Skeletal muscle cell (primary cell): ENCODE measurements around the gene BRD3OS.

ENCODE experiments used
- DNase-seq: peaks from one replicate; pipeline ENCODE4 v3.0.0-alpha.2; 2010; ENCODE audit warnings: low read depth
- H3K4me3 ChIP-seq: 2 replicates; pipeline ENCODE4 v1.5.1; 2011; ENCODE audit warnings: low read depth, mild to moderate bottlenecking, control low read depth, low read length, moderate library complexity

Gene BRD3OS

GRCh38 chr9:134030821-134031470, 5.7 kb downstream of the BRD3OS start:
- no peak overlapping the region for H3K4me3 ChIP-seq
- no peak for DNase-seq

- no peak overlapping the region for H3K4me3 ChIP-seq
- DNase-seq = no peak
Measured at GRCh38 chr9:134031783-134032182, 6.5 kb downstream of the BRD3OS start.

- DNase-seq = no peak
- H3K4me3 ChIP-seq = no peak overlapping the region
Measured at GRCh38 chr9:134032456-134033222, 7.4 kb downstream of the BRD3OS start.

- no peak for DNase-seq
- H3K4me3 ChIP-seq = no peak overlapping the region
Measured at GRCh38 chr9:134033516-134034214, 8.4 kb downstream of the BRD3OS start.

- DNase-seq = no peak
- H3K4me3 ChIP-seq = no peak overlapping the region
Measured at GRCh38 chr9:134034215-134035040, 9.1 kb downstream of the BRD3OS start.

- DNase-seq = no peak
- no peak overlapping the region for H3K4me3 ChIP-seq
Measured at GRCh38 chr9:134035041-134036039, 10.1 kb downstream of the BRD3OS start.

GRCh38 chr9:134036130-134036529, 10.8 kb downstream of the BRD3OS start:
- no peak overlapping the region for H3K4me3 ChIP-seq
- DNase-seq = no peak

GRCh38 chr9:134037641-134038040, 12.4 kb downstream of the BRD3OS start:
- no peak for DNase-seq
- H3K4me3 ChIP-seq = no peak overlapping the region

- H3K4me3 ChIP-seq = no peak overlapping the region
- DNase-seq = no peak
Measured at GRCh38 chr9:134039386-134040175, 14.3 kb downstream of the BRD3OS start.

- no peak for DNase-seq
- H3K4me3 ChIP-seq = no peak overlapping the region
Measured at GRCh38 chr9:134040176-134040565, 14.9 kb downstream of the BRD3OS start.

- H3K4me3 ChIP-seq = no peak overlapping the region
- no peak for DNase-seq
Measured at GRCh38 chr9:134040781-134041648, 15.7 kb downstream of the BRD3OS start.

- DNase-seq = no peak
- H3K4me3 ChIP-seq = no peak overlapping the region
Measured at GRCh38 chr9:134041649-134041962, 16.3 kb downstream of the BRD3OS start.

GRCh38 chr9:134043531-134043988, 18.3 kb downstream of the BRD3OS start:
- H3K4me3 ChIP-seq = no peak overlapping the region
- DNase-seq = no peak

GRCh38 chr9:134044944-134045343, 19.7 kb downstream of the BRD3OS start:
- no peak overlapping the region for H3K4me3 ChIP-seq

GRCh38 chr9:134045841-134046544, 20.7 kb downstream of the BRD3OS start:
- no peak overlapping the region for H3K4me3 ChIP-seq
- no peak for DNase-seq

More at GRCh38 chr9:134044944-134045343, 19.7 kb downstream of the BRD3OS start:
- no peak for DNase-seq

GRCh38 chr9:134046894-134047681, 21.8 kb downstream of the BRD3OS start:
- no peak for DNase-seq
- no peak overlapping the region for H3K4me3 ChIP-seq
